Mucosa of descending colon (tissue), 3 donors: ENCODE results near the gene RXRG. TPM values are rescaled to one million over a fixed set of nuclear protein-coding genes. Genes with fewer than 3 reads are reported as not detected.

Experiments used
- ATAC-seq: fragments of 200-7000 bp; cut with Tn5 transposase; one replicate; pipeline ENCODE4 v1.9.1; 2020; ENCODE audit warnings: mild to moderate bottlenecking, moderate library complexity
- DNase-seq, 3 donors: peaks; one replicate each; pipeline ENCODE4 v3.0.0-alpha.2; 2020
- H3K36me3 ChIP-seq: fragments of 200-600 bp; one replicate; pipeline ENCODE4 v1.8.0; 2021; ENCODE audit warnings: low read depth, mild to moderate bottlenecking
- H3K4me1 ChIP-seq: fragments of 200-600 bp; one replicate; pipeline ENCODE4 v1.8.0; 2021; ENCODE audit warnings: low read depth, mild to moderate bottlenecking
- H3K4me3 ChIP-seq: fragments of 200-600 bp; one replicate; pipeline ENCODE4 v1.8.0; 2021; ENCODE audit warnings: mild to moderate bottlenecking
- H3K9me3 ChIP-seq: fragments of 200-600 bp; one replicate; pipeline ENCODE4 v1.8.0; 2021; ENCODE audit warnings: mild to moderate bottlenecking
- intact Hi-C, 2 donors: fragments of 100-400 bp; cut with DNase I in 1 of 2; cut with micrococcal nuclease in 1 of 2; formaldehyde crosslinking; loops; one replicate each; pipeline versions ENCODE4 v1.11.0 to v1.11.1; 2022; cut with DNase I, micrococcal nuclease
- total RNA-seq, 3 donors: library from RNA; stranded (reverse); fragmentation: NEBNext Ultra II Directional in 2 of 3; extraction: Animal tissue kit (Norgen Biotek cat#: 25700) in 2 of 3; gene quantifications; one replicate each; pipeline versions ENCODE4 v1.2.1 to v1.2.4, GENCODE V29; 2021 to 2023
- TF ChIP-seq, protein P1 (sequence below): fragments of 200-600 bp; IDR thresholded peaks from one replicate; pipeline ENCODE4 v1.8.0; 2022; ENCODE audit warnings: antibody characterized with exemption, mild to moderate bottlenecking
- donor health status: DM: no; HTN: no; CAD: no; lungs with moderate emphysema.
- donor health status: DM: no; HTN: no; CAD: no.
- donor health status: DM: no; HTN: yes; CAD: no.

RXRG gene
- total RNA-seq, 3 donors from 2014 or later: 0.29 to 1.8 (median 1.1) TPM

DNA sequence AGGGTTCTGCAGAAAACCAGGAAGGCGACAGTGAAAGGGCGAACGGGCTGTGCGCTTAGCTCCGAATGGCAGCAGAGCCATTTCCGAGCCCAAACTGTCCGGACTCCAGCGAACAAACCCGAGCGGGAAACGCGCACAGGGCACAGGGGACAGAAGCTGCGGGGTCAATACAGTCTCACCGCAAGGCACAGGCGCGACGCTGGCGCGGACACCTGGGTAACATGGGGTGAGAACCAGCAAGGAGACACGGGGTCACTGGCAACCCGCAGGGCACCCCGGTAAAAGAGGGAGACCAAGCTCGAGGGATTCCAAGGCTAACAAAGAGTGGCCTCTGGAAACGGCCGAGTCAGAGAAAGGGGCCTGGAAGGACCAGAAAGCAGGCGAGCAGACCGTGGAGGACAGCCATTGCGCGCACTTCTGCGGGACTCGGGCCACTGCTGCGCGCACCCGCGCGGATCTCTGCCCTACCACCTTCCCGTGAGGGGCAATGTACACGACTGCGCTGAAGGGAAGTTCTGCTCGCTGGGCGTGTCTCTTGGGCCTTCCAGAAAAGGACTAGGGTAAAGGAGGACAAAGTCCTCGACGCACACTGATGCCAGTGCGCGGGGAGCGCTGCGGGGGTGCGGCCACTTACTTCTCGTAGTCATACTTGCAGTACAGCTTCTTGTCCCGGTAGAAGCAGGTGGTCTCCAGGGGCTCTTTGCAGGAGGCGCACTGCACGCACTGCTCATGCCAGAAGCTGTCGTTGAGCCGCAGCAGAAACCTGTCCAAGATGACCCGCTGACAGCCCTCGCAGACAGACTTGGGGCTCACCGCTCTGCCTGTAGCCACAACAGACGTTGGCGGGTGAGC is 92.3 kb downstream of the RXRG start:
- peaks cover 31% of the 10 kb centered on the region for H3K4me1 ChIP-seq
- TF ChIP-seq, protein P1, sequence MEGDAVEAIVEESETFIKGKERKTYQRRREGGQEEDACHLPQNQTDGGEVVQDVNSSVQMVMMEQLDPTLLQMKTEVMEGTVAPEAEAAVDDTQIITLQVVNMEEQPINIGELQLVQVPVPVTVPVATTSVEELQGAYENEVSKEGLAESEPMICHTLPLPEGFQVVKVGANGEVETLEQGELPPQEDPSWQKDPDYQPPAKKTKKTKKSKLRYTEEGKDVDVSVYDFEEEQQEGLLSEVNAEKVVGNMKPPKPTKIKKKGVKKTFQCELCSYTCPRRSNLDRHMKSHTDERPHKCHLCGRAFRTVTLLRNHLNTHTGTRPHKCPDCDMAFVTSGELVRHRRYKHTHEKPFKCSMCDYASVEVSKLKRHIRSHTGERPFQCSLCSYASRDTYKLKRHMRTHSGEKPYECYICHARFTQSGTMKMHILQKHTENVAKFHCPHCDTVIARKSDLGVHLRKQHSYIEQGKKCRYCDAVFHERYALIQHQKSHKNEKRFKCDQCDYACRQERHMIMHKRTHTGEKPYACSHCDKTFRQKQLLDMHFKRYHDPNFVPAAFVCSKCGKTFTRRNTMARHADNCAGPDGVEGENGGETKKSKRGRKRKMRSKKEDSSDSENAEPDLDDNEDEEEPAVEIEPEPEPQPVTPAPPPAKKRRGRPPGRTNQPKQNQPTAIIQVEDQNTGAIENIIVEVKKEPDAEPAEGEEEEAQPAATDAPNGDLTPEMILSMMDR: no peak
- H3K4me3 ChIP-seq: no peak overlapping the region
- intact Hi-C loops: no loop called here
- no peaks in the 10 kb centered on the region for H3K36me3 ChIP-seq
- ATAC-seq (peak; percentile 88), DNase-seq (peak; percentile 76 to 79 (median 79))
- H3K9me3 ChIP-seq: no peaks in the 10 kb centered on the region

DNA sequence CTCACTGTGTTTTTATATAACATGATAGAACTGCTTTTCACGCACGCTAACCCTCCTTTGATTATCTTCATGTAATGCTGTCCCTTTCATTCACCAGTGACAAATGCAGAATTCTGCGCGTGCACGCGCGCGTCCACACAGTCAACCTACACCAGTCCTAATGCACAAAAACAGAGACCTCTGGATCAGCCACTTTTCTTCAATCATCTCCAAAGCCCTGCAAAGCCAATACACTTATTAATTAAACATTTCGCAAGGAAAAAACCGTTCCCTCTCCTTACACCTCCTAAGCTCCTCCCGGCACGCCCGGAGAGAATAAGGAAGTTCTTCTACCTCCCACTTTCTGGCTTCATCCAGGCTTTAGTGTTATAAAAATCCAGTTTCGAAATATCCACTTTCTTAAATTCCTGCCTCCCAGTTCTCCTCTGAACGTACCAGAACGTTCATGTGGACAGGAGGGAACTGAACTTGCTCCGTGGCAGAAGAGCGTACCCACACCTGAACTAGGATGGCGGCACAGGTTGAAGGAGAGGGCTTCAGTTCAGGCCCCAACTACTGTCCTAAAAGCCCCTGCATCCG is 93.0 kb downstream of the RXRG start:
- DNase-seq: no peak
- intact Hi-C loops: no loop called here
- TF ChIP-seq, protein P1: no peak

More for the DNA sequence above, 93.0 kb downstream of the RXRG start:
- Histone ChIP-seq H3K4me1 (peaks cover 30% of the 10 kb centered on the region), H3K9me3 (no peaks in the 10 kb centered on the region), H3K36me3 (no peaks in the 10 kb centered on the region), H3K4me3 (no peak overlapping the region)
- peak; percentile 46 for ATAC-seq

Other genes starting within 250 kb of the RXRG start
- under 1 TPM; 0.31 to 0.84 (median 0.38) TPM for gene LMX1A, start 88.4 kb downstream of the RXRG start, total RNA-seq
- gene LRRC52, start 98.9 kb upstream of the RXRG start, total RNA-seq: under 1 TPM in 1 of 3 donors, not detected in 2; 0.22 TPM
- gene MGST3, start 186.1 kb upstream of the RXRG start, total RNA-seq: 100 to 1,000 TPM; 236 to 436 (median 367) TPM